GM12801 (cell line): Measurements from ENCODE around the gene TCF4.

Source experiments
- TF ChIP-seq, protein P1 (sequence below): IDR thresholded peaks from one replicate; pipeline ENCODE4 v1.5.1; 2011; ENCODE audit warnings: control low read depth; ENCODE audit not compliant: insufficient read length; ENCODE audit errors: extremely low read depth

Gene TCF4

DNA sequence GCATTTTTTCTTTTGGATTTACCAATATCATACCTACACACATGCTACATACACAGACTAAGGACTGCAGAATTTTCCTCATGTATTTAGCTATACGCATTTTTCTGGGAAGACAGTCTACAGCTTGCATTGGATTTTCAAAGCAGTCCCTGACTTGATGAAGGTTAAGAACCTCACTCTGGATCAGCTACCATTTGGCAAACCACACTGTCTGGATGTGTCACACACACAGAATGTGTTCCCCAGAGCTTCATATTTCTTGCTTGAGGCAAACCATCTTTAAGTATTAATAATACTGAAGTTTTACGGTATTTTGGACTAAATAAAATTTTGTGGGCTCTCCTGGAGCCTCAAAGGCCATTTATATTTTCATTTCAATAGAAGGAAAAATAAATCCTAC, 102.3 kb downstream of the TCF4 start:
- TF ChIP-seq, protein P1, sequence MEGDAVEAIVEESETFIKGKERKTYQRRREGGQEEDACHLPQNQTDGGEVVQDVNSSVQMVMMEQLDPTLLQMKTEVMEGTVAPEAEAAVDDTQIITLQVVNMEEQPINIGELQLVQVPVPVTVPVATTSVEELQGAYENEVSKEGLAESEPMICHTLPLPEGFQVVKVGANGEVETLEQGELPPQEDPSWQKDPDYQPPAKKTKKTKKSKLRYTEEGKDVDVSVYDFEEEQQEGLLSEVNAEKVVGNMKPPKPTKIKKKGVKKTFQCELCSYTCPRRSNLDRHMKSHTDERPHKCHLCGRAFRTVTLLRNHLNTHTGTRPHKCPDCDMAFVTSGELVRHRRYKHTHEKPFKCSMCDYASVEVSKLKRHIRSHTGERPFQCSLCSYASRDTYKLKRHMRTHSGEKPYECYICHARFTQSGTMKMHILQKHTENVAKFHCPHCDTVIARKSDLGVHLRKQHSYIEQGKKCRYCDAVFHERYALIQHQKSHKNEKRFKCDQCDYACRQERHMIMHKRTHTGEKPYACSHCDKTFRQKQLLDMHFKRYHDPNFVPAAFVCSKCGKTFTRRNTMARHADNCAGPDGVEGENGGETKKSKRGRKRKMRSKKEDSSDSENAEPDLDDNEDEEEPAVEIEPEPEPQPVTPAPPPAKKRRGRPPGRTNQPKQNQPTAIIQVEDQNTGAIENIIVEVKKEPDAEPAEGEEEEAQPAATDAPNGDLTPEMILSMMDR: no peak

DNA sequence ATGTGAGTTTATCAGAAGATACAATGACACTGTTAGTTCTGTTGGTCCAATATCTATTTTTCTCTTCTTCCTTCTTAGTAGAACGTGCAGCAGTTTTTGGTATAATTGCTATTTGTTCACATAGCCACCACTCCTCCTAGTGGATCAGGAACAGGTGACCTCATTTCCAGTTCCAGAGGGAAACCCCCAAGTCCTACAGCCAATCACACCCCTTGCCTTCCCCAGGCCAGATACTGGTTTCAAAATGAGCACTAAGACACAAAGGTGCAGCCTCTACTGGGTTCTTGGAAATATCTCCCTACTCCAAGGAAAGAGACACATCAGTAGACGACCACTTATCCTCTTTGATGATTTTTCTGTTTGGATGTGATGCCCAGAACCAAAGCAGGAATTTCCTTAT, 103.2 kb downstream of the TCF4 start:
- TF ChIP-seq, protein P1: no peak

DNA sequence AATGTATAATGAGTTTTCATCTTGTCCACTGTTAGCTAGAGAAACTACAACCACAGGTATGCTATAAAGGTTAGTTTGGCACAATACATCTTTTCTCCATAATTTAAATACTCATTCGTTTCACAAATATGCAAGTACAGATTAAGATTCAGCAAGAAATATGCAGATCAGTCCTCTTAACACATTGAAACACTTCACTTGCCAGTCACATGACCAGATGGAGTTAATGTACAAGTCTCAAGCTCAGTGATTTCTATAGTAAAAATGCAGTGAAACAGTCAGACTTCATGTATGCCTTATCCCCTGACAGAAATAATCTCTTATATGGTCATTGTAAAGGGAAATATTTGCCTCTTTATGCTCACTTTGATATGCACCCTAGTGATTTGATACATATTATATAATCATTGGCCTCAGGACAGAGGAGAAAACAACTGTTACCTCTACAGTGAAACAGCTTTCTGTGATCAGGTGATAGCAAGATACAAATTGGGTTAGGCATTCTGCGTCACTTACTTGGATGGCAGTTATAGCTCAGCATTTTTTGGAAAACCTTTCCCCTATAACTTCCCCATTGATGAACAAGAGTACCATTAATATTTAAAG, 104.6 kb downstream of the TCF4 start:
- TF ChIP-seq, protein P1: no peak

DNA sequence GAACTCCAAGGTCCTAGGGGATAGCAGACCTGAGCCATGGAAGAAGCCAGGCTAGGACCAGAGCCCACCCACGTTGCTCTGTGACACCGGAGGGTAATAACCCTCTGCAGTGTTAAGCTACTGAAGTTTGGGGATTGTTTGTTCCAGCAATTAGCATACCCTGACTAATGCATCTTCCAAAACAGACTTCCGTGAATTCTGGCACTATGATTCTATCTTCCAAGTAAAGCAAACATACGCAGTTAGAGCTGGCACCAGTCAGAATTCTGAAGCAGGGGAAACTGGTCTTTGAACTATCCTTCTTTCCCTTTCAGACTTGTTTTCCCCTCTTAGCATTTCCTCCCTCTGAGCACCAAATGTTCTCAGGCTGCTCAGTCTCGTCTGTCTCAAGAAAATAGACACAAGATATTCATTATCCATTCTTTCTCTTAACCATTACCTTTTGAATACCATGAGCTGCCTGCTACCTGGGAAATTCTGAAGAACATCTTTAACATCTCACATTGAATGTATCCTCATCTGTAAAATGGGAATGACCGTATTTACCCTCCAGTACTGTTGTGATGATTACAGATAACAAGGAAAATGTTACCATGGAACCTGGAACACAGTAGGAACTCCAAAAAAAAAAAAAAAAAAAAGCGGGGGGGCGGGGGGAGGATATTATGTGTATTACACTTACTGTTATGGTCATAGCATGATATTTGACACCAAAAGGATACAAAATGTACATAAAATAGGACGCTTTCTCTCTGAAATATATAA, 108.2 kb downstream of the TCF4 start:
- TF ChIP-seq, protein P1: no peak

DNA sequence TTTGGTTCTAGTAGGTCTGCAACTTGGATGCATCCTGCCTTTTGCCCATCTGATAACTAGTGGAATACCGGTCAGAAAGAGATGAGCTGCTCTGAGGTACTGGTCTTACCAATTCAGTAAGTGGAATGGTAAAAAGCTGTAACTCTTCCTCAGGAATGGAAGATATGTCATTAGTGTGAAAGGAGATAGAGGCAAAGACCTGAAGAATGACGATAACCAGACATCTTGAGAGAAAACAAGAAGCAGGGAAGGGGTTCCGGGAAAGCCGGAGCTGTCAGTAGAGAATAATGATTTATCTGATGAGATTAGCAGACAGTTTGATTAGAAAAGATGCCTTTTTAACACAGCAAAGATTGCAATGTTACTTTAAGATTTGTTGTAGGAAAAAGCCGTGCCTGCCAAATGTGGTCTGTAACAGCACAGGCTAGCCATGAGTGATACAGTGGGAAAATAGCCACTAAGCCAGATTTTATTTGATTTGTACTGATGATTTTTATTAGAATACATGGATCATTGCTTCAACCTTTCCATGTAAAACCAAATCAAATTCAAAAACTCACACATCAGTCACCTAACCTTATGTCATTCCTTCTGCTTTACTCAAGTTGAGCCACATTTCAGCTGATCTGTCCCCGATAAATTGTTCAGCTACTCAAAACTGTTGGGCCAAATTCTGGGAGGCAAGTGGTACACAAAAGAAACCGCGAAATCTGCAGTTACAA, 110.0 kb downstream of the TCF4 start:
- TF ChIP-seq, protein P1: no peak

DNA sequence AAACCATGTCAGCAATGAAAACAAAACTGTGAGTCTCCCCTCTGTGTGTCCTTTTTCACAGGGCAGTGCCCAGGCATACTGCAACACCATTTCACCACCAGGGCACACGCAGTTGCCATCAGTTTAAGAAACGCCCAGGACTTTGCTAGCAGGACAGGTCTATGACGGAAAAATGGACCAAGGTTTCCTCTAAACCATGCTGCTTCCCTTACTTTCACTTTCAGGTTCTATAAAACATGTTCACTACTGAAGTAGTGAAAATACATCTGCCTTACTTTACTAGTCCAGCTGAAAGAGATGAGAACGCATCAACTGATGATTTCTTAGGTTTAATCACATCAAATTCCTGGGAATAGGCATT, 110.5 kb downstream of the TCF4 start:
- TF ChIP-seq, protein P1: no peak

DNA sequence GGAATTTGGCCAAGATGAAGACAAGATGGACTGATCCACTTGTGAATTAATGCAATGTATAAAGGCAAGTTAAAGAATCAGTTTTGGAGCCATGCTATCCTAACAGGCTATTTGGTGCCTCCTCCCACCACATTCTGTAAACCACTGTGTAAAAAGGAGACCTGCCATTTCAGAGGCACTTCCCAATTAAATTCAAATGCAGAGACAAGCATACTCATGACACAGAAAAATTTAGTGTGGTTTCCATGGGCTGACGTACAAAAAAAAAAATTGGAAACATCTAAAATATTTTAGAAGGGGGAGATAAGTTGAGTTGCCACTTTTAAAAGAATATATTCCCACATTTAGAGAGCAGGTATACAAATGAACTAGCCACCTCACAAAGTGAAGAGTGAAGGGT, 112.1 kb downstream of the TCF4 start:
- TF ChIP-seq, protein P1: no peak
